PC-9 (cell line): ENCODE data around the gene PHLDA1.

Experiments
- EZH2 ChIP-seq: fragments of 200-600 bp; sonication (generic); IDR thresholded peaks from 2 replicates; pipeline ENCODE4 v1.8.0; 2017; ENCODE audit warnings: antibody characterized with exemption, low read depth
- TF ChIP-seq, protein P1 (sequence below): fragments of 200-600 bp; sonication (generic); conservative IDR thresholded peaks from 2 replicates; pipeline ENCODE4 v1.6.1; 2017; ENCODE audit warnings: mixed run types, antibody characterized with exemption, mild to moderate bottlenecking, moderate library complexity

DNA sequence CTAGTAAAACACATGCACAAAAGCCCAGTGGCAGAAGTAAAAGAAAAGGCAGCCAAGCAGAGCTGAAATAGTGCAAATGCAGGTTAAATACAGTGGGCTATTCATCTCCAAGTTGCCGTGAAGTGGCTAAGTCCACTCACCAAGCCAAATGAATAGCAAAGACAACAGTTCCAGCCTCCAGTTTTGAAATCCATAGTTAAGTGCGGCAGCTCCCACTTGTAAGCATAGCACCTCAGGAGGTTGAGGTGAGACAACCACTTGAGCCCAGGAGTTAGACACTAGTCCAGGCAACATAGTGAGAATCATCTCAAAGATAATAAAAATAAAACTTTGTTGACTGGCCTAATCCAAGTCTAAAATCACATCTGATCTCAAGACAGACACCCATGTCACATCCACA lies 9.8 kb upstream of the PHLDA1 start:
- TF ChIP-seq, protein P1, sequence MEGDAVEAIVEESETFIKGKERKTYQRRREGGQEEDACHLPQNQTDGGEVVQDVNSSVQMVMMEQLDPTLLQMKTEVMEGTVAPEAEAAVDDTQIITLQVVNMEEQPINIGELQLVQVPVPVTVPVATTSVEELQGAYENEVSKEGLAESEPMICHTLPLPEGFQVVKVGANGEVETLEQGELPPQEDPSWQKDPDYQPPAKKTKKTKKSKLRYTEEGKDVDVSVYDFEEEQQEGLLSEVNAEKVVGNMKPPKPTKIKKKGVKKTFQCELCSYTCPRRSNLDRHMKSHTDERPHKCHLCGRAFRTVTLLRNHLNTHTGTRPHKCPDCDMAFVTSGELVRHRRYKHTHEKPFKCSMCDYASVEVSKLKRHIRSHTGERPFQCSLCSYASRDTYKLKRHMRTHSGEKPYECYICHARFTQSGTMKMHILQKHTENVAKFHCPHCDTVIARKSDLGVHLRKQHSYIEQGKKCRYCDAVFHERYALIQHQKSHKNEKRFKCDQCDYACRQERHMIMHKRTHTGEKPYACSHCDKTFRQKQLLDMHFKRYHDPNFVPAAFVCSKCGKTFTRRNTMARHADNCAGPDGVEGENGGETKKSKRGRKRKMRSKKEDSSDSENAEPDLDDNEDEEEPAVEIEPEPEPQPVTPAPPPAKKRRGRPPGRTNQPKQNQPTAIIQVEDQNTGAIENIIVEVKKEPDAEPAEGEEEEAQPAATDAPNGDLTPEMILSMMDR, result no peak
- no peak for TF ChIP-seq EZH2
